C4-2B (cell line): ENCODE results near the gene PLA1A.

Experiments
- ZFX ChIP-seq: fragments of 450-650 bp; IDR thresholded peaks from 2 replicates; pipeline ENCODE4 v1.6.1; 2017
- TF ChIP-seq, protein P1 (sequence below): fragments of 450-650 bp; conservative IDR thresholded peaks from 2 replicates; pipeline ENCODE4 v1.5.1; 2017; ENCODE audit warnings: mild to moderate bottlenecking

DNA sequence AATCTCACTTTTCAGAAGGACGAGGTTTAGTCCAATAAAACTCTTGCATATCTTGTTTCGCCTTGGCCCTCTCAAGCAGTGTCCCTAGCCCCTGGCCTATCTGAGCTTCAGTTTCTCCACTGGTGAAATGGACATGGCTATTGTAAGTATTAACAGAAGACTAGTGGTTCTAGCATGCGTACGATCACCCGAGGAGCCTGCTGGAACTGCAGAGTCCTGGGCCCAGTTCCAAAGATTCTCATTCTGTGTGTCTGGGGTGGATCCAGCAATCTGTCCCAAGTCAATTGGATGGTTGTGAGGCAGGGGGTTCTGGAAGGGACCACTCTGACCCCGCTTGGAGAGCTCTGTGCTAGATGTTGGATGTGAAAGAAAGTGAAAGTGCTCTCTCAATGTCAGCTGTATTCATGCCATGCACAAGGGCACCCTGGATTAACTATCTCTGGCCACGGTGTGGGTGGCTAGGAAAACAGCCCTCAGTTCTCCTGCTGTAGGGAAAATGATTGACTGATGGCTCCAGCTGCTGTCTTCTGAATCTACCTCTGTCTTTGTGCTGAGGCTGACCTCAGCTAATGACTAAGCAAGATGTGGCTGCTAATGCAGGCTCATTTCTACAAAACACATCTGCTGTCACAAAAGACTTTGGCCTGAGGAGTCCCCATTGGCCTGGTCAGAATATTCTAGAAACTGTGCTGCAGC, 1.9 kb upstream of the PLA1A start:
- TF ChIP-seq, protein P1, sequence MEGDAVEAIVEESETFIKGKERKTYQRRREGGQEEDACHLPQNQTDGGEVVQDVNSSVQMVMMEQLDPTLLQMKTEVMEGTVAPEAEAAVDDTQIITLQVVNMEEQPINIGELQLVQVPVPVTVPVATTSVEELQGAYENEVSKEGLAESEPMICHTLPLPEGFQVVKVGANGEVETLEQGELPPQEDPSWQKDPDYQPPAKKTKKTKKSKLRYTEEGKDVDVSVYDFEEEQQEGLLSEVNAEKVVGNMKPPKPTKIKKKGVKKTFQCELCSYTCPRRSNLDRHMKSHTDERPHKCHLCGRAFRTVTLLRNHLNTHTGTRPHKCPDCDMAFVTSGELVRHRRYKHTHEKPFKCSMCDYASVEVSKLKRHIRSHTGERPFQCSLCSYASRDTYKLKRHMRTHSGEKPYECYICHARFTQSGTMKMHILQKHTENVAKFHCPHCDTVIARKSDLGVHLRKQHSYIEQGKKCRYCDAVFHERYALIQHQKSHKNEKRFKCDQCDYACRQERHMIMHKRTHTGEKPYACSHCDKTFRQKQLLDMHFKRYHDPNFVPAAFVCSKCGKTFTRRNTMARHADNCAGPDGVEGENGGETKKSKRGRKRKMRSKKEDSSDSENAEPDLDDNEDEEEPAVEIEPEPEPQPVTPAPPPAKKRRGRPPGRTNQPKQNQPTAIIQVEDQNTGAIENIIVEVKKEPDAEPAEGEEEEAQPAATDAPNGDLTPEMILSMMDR, result no peak
- no peak for TF ChIP-seq ZFX
